ENCODE results near the gene DAZ2.
"Not testable (repeated sequence)": the region's sequence is repeated elsewhere in the genome, so short reads cannot be mapped to it uniquely, and the experiment has no call there.

DAZ2 gene, protein sequence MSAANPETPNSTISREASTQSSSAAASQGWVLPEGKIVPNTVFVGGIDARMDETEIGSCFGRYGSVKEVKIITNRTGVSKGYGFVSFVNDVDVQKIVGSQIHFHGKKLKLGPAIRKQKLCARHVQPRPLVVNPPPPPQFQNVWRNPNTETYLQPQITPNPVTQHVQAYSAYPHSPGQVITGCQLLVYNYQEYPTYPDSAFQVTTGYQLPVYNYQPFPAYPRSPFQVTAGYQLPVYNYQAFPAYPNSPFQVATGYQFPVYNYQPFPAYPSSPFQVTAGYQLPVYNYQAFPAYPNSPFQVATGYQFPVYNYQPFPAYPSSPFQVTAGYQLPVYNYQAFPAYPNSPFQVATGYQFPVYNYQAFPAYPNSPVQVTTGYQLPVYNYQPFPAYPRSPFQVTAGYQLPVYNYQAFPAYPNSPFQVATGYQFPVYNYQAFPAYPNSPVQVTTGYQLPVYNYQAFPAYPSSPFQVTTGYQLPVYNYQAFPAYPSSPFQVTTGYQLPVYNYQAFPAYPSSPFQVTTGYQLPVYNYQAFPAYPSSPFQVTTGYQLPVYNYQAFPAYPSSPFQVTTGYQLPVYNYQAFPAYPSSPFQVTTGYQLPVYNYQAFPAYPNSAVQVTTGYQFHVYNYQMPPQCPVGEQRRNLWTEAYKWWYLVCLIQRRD

DNA sequence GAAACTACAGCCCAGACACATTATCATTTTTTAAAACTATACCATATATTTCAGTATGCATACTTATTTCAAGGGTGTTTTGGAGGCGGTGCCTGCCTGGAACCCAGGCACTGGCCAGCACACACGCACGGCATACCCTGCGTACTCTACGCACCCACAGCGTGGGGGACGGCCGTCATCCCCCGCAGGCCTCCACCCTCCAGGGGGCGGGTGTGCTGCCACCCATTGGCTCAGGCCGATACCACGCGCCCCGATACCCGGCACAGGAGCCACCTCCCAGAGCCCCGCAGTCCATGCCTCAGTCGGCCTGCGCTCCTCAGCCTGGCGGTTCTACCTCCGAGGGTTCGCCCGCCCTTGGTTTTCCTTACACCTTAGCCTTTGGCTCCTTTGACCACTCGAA is at the start of gene DAZ2:
Gene DAZ2 (plus strand): TSS at position 301 of the 400 bp plus-strand sequence. CDS start 208 bp downstream, outside the sequence.
- not testable (repeated sequence) for FAIRE-seq

DNA sequence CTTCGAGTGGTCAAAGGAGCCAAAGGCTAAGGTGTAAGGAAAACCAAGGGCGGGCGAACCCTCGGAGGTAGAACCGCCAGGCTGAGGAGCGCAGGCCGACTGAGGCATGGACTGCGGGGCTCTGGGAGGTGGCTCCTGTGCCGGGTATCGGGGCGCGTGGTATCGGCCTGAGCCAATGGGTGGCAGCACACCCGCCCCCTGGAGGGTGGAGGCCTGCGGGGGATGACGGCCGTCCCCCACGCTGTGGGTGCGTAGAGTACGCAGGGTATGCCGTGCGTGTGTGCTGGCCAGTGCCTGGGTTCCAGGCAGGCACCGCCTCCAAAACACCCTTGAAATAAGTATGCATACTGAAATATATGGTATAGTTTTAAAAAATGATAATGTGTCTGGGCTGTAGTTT is 20.4 kb upstream of the DAZ2 start, which contains the start of gene DAZ1:
Gene DAZ1 (minus strand): TSS at position 101 of the 400 bp plus-strand sequence. CDS start 208 bp downstream, outside the sequence.
- FAIRE-seq = not testable (repeated sequence)

DNA sequence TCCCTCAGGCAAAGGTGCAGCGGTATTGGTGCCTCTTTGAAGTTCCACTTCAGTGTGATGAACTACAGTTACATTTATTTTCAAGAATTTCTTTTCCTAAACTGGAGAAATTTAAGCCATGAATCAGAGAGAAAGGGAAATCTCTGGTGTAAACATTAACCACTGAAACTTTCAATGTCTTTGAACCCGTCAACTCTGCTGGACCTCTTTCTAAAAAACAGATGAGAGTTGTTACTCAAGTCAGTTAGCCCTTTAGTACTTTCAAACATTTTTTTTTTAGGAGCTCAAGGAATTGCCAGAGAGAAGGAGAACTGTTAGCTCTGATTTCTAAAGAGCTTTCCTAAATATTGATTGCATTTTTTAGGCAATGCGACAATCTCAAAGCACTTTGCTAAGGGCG is 11.9 kb upstream of the DAZ2 start:
- FAIRE-seq = not testable (repeated sequence)

DNA sequence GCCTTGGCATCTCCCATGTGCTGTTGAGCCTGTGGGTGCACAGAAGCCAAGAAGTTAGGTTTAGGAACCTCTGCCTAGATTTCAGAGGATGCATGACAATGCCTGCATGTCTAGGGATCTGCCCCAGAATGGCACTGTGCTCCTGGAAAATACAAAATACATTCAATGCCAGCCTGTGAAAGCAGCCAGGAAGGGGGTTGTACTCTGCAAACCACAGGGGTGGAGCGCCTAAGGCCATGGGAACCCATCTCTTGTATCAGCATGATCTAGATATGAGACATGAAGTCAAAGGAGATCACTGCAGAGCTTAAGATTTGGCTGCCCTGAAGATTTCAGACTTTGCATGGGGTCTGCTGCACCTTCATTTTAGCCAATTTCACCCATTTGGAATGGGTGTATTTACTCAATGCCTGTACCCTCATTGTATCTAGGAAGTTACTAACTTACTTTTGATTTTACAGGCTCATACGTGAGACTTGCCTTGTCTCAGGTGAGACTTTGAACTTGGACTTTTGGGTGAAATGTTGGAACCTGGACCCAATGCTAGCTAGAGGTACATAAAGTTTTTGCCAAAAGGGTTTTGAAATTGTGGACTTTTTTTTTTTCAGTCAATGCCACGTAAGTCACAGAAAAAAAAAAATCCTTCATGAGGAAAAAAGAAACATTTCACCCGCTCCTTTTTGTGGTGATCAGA is 9.4 kb upstream of the DAZ2 start:
- not testable (repeated sequence) for FAIRE-seq

DNA sequence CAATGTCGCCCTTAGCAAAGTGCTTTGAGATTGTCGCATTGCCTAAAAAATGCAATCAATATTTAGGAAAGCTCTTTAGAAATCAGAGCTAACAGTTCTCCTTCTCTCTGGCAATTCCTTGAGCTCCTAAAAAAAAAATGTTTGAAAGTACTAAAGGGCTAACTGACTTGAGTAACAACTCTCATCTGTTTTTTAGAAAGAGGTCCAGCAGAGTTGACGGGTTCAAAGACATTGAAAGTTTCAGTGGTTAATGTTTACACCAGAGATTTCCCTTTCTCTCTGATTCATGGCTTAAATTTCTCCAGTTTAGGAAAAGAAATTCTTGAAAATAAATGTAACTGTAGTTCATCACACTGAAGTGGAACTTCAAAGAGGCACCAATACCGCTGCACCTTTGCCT is 8.7 kb upstream of the DAZ2 start:
- FAIRE-seq = not testable (repeated sequence)

All from G401.6 (cell line).